Endometrial microvascular endothelial cells (primary cell): Measurements from ENCODE around the gene MLXIP. TPM values are rescaled to one million over a fixed set of nuclear protein-coding genes. Genes with fewer than 3 reads are reported as not detected.
"Not testable (repeated sequence)": the region's sequence is repeated elsewhere in the genome, so short reads cannot be mapped to it uniquely, and the experiment has no call there.

ENCODE experiments used
- in situ Hi-C: cut with HindIII; loops from 2 replicates; pipeline ENCODE4 v1.10.0; 2017; ENCODE audit warnings: low sequenced_read_pairs, low pct_unique_long_range_greater_than_20kb; ENCODE audit errors: inconsistent ontology term
- total RNA-seq: library from RNA; depleted of rRNA; stranded (reverse); fragments of >200 nt; gene quantifications from one replicate; pipeline ENCODE4 v1.2.3, GENCODE V29; 2015; ENCODE audit errors: inconsistent ontology term

The MLXIP gene
- total RNA-seq, 1 donor from 2014 or later: 13.6 TPM

DNA sequence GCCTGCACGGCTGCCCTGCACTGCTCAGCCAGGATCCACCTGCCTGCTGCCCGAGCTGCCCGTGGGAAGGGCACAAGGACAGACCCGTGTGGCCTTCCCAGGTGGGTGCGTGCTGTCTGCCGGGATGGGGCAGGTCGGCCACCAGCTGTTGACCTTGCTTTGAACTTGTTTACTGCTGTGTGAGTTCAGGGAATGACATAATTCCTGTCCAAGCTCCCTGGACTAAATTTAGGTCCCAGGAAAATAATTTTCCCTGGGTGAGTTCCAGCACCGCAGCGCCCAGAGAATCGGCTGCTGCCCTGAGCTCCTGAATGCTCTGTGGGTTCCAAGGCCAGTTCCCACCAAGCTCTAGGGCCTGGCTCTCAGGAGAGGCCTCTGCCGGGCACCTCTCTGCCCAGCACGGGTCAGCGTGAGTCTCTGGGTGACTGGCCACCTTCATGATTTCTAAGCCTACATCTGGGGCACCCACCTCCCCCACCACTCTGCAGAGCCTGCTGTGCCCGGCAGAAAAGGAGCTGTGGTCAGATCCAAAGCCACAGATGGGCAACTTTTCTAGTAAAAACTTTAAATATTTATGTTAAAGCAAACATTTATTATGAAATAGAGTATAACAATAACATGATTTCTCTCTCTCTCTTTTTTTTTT lies 27.2 kb upstream of the MLXIP start:
- in situ Hi-C loops: no loop called here

DNA sequence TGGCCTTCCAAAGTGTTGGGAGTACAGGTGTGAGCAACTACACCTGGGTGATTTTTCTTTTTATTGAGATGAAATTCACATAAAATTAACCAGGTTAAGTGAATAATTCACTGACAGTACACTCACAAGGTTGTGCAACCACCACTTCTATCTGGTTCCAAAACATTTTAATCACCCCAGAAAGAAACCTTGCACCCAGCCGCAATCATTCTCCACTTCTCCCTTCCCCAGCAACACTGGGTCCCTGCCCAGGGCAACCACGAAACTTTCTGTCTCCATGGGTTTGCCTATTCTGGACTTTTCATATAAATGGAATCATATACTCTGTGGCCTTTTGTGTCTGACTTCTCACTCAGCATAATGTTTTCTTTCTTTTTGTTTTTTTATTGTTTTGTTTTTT lies 26.3 kb upstream of the MLXIP start:
- in situ Hi-C loops: no loop called here

DNA sequence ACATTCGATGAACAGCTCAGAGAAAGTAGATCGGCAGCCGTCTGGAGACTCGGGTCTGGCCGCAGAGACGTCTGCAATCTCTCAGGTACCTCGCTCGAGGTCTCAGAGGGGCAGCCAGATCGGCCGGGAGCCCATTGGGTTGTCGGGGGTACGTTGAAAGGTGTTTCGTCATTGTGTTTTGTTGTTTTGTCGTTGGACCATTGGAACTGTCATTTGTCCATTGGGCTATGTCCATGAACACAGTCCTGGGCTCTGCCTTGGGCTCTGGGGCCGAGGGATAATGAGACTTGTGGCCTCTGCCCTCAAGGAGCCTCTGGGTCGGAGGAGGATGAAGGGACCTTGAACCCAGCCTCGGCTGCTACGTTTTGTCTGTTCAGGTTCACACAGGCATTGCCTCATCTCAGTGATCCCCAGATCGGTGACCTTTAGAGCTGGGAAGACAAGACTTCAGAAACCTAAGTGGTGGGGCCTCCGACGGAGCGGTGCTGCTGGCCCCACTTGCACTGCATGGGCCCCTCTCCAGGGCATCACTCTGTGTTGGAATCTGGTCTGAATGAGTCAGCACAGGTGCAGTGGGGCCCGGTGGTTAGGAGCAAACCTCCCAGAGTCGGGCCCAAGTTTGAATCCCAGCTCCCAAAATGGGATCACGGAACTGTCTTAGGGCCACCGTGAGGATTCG lies 23.6 kb upstream of the MLXIP start:
- in situ Hi-C loops: no loop called here

DNA sequence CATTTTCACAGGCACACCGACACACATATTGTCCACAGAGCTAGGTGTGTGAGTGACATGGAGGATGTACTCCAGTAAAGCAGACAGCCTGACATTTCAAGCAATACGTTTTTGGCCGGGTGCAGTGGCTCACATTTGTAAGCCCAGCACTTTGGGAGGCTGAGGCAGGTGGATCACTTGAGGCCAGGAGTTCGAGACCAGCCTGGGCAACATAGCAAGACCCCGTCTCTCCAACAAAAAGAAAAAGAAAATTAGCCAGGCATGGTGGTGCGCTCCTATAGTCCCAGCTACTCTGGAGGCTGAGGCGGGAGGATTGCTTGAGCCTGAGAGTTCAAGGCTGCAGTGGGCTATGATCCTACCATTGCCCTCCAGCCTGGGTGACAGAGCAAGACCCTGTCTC lies 22.1 kb upstream of the MLXIP start:
- in situ Hi-C loops: not testable (repeated sequence)

DNA sequence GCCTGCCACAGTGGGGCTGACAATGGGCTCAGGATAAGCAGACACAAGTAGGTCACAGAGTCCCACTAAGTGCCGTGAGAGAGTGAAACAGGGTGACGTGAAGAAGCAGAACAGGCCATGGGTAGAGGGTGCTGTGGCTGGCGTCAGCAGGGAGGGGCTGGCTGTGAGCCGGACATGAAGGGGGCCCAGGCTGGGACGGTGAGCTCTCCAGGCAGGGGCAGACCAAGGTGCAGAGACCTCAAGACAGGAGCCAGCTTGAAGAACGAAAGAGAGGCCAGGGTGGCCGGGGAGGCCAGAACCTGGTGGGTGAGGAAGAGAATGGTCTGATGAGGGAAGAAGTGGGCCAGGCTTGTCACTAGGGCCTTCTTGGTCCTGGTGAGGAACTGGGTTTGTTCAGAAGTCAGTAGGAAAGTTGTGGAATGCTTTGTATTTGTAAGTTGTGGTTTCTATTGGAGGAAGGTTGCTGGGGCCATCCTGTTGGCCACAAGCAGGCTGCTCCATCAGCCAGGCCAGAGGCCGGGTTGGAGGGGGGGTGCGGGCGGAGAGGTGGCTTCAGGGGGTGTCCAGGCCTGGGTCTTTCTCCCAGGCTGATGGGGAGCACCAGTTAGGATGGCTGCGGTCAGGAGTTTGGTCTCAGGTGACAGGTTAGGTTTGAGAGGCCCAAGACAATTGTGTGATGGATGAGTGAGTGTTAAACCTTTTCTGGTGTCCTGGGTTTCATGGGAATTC lies 21.4 kb upstream of the MLXIP start:
- in situ Hi-C loops: no loop called here

DNA sequence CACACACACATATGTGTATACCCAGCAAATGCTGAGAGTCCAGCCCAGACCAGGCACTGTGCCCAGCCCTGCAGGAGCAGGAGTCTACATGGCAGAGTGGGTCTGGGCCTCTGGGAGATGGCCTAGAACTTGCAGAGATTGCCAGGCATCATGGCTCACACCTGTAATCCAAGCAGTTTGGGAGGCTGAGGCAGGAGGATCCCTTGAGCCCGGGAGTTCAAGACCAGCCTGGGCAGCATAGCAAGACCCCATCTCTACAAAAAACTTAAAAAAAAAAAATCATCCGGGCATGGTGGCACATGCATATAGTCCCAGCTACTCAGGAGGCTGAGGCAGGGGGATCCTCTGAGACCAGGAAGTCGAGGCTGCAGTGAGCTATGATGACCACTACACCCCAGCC lies 20.8 kb upstream of the MLXIP start:
- in situ Hi-C loops: no loop called here

DNA sequence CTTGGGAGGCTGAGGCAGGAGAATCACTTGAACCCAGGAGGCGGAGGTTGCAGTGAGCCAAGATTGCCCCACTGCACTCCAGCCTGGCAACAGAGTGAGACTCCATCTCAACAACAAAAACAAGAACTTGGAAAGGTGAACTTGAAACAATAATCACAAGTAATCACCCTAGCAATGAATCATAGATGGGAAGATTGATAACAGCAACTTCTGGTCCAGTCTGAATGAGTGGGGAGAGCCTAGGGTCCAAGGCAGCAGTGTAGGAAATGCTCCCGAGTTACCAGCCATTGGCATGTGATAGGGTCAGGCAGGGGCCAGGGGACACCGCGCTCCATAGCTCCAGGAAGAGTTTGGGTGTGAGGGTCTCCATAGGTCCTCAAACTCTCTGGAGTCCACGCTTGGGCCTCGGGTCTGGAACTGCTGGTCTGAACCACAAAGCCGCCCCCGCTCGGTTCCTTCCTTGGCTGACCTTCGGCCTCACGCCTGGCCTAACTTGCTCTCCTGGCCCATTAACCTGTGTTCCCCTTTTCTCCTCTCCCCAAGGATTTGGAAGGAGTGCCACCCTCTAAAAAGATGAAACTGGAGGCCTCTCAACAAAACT lies 19.9 kb upstream of the MLXIP start:
- in situ Hi-C loops: no loop called here

DNA sequence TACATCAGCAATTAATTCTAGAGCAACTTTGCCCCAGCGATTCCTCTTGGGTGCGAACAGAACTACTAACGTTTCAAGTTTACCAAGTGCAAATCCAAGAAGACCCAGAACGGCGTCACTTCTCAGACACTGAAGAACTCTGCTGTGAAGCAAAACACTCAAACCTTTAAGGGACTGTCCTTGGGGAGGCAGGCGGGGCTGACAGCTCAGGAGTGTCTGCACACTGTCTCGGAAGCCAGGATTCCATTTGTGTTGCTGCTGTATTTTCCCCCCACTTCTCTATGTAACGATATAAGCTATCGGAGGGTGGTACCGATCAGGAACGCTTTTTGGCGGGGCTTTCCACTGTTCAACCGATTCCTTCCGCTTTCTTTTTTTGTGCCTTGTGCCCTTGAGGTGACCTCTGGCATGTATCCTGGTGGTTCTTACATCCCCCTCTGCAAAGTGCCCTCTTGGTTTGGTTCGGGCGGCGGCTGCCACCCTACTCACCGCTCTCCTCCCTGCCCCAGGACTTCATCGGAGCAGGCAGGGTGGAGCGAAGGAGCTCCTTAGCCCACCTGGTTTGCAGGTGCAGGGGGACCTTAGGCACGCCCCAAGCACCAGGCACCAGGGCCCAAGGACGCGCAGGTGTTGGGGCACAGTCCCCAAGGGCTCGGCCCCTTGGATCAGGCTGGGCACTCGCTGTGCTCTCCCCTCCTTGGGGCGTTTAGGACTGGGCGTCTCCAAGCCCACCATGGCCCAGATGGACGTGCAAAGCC lies 19.2 kb upstream of the MLXIP start:
- in situ Hi-C loops: no loop called here

DNA sequence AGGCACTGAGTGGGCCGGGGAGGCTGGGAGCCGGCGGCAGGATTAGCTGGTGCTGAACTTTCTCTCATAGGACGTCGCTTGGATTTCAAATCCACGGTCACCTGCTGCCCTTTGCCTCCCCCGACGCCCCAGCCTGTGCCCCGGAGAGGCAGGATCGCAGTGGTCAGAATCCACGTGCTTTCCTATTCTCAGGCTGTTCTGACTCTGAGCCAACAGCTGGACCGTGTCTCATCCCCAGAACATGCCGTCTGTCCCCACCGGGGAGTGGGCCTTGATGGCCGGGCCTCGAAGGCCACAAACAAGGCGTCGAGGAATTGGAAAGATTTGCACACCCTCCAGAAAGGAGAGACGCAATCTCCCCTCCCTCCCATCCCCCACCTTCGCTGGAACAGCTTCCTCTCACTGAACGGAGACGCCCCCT lies 18.5 kb upstream of the MLXIP start:
- in situ Hi-C loops: no loop called here

DNA sequence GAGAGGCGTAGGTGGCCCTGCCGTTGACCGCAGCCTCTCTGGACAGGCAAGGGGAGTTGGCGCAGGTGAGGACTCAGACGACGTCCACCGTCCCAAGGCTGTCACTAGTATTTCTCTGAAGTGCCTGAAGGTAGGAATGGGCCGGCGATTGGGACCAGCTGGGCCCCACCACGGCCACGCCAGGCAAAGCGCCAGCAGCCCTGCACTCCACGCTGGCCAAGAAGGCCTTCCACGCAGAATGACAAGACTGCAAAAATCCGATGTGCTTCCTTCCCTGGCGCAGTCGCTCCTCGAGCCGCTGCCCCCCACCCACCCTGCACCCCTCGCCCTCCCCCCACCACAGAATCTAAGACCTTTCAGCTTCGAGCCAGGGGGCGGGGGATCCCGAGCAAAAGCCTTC lies 17.3 kb upstream of the MLXIP start:
- in situ Hi-C loops: no loop called here

DNA sequence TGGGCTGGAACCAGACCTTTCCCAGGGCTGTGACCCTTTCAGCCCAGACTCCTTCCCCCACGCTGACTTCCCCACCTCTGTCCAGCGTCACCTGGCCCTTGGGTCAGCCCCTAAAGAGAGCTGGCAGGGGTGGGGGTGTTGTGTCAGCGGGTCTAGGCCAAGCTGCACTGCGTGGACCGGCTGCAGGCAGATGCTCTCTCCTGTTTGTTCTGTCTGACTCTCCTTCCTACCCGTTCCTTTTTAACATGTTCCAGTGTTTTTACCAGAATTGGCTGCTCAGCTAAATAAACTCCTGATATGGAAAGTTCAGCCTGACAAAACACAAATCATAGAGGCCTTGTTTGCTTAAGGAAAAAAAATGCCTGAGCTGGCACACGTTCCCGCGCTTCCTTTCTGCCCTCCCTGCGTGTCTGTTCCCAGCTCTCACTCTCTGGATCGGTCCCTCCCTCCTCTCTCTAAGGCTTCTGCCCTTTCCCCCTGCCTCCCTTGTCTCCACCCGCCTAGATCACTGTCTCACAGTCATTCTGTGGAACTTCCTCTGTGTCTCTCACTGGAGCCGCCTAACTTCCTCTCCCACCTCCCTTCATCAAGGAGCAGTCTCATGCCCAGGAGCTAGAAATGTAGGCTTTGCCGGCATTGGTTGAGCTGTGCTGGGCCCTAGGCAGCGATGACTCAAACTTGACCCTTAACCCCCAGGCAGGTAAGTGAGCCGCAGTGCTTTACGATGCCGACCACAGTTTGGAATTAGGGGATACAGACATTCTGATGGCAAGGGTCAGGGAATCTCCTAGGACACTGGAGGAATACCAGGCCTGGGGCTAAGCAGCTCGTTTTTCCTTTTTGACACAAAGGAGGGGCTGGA lies 15.5 kb upstream of the MLXIP start:
- in situ Hi-C loops: no loop called here

DNA sequence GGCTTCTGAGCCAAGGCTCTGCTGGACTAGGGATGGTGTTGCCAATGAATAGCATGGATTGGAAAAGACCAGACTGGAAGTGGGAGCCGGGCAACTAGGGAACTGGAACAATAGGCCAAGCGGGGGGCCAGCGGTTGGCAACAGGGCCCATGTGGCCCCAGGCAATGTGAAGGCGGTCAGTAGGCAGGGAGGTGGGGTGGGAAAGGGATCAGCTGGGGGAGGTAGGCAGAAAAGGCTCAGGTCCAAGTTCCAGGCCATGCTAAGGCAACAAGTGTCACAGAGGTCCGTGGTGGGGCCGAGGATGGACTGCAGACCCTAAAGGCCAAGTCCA lies 14.9 kb upstream of the MLXIP start:
- in situ Hi-C loops: no loop called here

DNA sequence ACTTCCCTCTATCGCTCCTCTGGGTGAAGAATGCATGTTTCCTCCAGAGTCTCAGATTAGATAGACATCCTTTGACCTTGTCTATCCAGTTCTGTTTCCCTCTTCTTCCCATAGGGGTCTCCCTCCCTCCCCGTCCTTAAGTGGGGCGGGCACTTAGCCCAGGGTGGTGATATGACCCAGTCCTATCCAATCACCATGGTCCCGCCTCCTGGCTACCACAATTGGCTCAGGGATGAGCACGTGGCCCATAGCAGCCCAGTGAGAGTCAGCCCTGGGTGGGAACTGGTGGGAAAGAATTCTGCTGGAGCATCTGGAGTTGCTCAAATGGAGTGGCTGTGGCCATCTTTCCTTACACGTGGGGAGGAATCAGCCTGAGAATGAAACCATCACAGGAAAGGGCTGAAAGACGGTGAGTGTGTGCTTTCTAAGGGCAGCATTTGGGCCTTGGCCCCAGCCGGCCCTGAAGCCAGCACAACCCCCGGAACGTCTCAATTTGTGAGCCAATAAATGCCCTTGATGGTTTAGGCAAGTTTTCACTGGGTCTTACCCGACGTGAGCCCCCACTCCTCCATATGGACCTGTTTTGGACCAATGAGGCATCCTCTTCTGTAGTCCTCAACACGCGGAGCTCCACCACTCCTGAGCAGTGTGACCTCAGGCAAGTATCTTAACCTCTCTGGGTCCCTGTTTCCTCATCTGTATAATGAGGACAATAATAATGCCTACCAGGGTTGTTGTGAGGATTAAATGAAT lies 14.4 kb upstream of the MLXIP start:
- in situ Hi-C loops: no loop called here

DNA sequence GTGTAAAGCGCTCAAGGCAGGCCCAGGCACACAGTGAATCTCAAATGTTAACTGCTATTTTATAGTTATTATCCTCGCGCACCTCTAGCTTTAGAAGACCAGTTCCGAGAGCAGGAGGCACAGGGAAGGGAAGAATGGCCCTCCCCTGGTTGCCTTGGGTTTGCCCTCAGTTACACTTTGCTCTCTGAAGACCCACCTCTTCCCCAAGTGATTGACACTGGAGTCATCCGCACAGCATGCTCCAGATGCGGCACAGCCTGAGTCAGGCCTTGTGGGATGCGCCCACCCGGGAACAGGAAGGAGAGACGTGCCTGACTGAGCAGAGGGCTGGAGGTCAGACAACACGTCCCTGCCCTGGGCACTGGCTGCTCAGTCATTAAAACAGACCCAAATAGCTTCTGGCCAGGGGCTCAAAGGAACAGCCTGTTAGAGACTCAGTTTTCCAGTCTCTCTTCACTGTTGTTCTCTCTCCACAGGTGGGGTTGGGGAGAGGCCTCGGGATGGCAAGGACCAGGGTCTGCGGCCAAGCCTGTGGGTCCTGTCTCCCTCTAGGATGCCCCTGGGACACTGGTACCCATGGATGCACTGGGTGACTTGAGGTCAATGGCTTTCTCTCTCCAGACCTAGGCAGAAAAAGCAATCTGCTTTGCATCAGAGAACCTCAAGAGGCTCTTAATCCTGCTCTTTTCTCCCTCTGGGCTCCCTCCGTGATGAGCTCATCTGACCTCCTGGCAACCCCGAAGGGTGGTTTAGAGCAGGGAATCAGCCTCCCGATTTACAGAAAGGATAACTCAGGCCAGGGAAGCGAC lies 13.6 kb upstream of the MLXIP start:
- in situ Hi-C loops: no loop called here

DNA sequence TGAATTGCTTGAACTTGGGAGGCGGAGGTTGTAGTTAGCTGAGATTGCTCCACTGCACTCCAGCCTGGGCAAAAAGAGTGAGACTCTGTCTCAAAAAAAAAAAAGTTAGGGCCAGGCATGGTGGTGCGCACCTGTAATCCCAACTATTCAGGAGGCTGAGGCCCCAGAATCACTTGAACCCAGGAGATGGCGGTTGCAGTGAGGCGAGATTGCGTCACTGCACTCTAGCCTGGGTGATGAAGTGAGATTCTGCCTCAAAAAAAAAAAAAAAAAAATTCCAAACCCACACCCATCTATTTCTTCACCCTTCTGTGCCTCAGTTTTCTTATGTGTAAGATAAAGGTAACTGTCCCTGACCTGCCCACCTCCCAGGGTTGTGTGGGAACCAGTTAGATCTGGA lies 11.0 kb upstream of the MLXIP start:
- in situ Hi-C loops: no loop called here

DNA sequence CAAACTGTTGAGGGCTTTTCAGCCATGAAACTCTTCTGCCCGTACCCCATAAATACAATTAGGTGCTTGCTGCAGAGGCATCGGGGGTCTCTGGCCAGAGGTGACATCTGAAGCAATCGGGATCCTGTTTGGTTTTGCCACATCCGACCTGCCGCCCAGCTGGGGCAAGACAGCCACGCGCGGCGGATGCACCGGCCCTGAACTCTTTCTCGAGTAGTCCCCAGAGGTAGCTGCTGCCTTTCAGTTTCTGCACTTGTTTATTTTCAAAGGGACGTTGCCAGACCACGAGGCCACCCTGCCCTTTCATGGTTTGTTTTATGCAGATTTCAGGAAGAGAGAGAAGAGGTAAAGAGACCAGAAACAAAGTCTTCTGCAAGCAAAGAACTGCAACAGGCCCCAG lies 10.6 kb upstream of the MLXIP start:
- in situ Hi-C loops: no loop called here
